Measurements from ENCODE around the gene MYOG.

The MYOG gene

DNA sequence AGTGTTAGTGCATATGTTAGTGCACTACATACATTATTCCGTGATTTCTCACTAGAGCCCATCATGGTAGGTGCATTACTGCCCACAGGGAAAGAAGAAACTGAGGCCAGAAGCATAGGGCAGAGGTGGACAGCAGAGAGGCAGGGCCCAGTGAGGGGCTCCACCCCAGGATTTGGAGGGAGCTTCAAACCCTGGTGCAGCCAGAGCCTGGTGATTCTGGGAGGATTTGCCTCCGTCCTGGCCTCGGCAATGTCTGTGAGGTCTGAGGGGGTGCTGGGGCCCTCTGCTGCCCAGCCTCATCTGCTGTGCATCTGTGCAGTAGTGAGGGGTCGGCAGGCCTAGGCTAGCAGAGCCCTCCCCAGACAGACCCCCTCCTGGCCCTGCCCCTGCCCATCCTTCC lies 36.7 kb downstream of the MYOG start:
- TF ChIP-seq, protein P1, sequence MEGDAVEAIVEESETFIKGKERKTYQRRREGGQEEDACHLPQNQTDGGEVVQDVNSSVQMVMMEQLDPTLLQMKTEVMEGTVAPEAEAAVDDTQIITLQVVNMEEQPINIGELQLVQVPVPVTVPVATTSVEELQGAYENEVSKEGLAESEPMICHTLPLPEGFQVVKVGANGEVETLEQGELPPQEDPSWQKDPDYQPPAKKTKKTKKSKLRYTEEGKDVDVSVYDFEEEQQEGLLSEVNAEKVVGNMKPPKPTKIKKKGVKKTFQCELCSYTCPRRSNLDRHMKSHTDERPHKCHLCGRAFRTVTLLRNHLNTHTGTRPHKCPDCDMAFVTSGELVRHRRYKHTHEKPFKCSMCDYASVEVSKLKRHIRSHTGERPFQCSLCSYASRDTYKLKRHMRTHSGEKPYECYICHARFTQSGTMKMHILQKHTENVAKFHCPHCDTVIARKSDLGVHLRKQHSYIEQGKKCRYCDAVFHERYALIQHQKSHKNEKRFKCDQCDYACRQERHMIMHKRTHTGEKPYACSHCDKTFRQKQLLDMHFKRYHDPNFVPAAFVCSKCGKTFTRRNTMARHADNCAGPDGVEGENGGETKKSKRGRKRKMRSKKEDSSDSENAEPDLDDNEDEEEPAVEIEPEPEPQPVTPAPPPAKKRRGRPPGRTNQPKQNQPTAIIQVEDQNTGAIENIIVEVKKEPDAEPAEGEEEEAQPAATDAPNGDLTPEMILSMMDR (IDR thresholded peaks at IDR 0.05; ENCODE audit: low read depth, low read length) = no peak
- no peak overlapping the region for H3K4me3 ChIP-seq (ENCODE audit: low read depth, low read length)

DNA sequence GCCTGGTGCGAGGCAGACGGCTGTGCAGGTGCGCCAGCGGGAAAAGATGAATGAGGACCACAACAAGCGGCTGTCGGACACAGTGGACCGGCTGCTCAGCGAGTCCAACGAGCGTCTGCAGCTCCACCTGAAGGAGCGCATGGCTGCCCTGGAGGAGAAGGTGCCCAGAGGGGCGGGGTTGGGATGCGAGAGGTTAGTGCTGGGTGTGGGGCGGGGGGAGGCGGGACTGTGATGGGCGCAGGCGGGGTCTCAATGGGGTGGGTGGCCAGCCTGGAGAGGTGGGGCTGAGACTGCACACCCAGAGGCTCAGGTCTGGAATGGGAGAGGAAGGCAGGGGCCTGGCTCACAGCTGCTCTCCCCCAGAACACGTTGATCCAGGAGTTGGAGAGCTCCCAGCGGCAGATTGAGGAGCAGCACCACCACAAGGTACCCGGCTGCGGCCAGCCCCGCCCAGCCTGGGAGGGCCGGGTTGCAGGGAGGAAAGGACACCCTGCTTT lies 37.2 kb downstream of the MYOG start:
- TF ChIP-seq, protein P1 (IDR thresholded peaks at IDR 0.05; ENCODE audit: low read depth, low read length) = no peak
- no peak overlapping the region for H3K4me3 ChIP-seq (ENCODE audit: low read depth, low read length)

DNA sequence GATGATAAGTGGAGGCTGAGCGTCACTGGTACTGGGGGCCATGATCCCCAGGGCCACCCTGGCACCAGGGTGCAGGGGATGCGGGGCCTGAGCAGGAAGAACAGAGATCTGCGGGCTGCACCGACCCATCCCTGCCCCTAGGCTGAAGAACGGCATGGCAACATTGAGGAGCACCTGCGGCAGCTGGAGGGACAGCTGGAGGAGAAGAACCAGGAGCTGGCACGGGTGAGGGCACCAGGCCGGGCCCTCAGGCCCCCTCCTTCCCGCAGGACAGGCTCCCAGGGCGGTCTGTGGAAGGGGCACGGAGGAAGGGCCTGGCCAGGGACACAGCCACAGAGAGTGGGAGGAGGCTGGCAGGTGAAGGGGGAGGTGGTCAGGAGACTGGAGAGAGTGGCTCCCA lies 37.7 kb downstream of the MYOG start:
- H3K4me3 ChIP-seq (ENCODE audit: low read depth, low read length) = no peak overlapping the region
- TF ChIP-seq, protein P1 (IDR thresholded peaks at IDR 0.05; ENCODE audit: low read depth, low read length) = no peak

- TF ChIP-seq, protein P1 (IDR thresholded peaks at IDR 0.05; ENCODE audit: low read depth, low read length) = no peak
- H3K4me3 ChIP-seq (ENCODE audit: low read depth, low read length) = 0 out of 2 replicates have a peak overlapping the region, but pooled peaks have one; percentile 16
These were observed 38.7 kb downstream of the MYOG start for GRCh38 chr1:203046984-203047630.

DNA sequence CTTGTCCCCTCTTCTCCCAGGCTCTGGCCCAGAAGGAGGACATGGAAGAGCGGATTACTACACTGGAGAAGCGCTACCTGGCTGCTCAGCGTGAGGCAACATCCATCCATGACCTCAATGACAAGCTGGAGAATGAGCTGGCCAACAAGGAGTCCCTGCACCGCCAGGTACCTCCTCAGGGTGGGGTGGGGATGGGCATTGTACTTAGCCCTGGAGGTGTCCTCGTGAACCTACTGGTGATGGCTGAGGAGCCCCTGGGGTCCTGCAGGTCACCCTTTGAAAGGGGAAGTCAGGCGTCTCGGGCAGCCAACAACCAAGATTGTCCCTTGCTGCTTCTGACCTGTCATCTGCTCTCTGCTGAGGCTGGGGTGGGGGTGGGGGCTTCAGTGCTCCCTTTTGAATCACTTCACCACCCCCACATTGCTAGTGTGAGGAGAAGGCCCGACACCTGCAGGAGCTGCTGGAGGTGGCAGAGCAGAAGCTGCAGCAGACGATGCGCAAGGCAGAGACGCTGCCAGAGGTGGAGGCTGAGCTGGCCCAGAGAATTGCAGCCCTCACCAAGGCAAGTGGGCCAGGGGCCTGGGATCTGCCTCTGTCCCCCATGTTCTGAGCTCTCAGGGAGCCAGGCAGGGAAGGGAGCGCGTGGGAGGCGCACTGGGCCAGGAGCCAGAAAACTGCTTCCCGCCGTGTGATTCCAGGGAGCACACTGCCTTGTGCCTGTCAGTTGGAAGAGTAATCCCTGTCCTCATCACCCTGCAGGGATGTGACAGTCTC lies 39.8 kb downstream of the MYOG start:
- TF ChIP-seq, protein P1 (IDR thresholded peaks at IDR 0.05; ENCODE audit: low read depth, low read length) = no peak

DNA sequence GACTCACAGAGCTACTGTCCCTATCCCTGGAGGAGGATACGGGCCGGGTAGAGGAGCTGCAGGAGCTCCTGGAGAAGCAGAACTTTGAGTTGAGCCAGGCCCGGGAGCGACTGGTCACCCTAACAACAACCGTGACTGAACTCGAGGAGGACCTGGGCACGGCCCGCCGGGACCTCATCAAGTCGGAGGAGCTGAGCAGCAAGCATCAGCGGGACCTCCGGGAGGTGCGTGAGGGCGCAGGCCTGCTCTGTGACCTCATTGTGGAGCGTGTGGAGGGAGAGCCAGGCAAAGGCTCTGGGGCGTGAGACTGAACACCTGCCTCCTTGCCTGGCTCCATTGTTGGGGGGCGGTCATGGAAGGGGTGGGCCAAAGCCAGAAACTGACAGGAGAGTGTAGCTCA lies 40.5 kb downstream of the MYOG start:
- TF ChIP-seq, protein P1 (IDR thresholded peaks at IDR 0.05; ENCODE audit: low read depth, low read length) = no peak
- no peak overlapping the region for H3K4me3 ChIP-seq (ENCODE audit: low read depth, low read length)

More for the DNA sequence above, 39.8 kb downstream of the MYOG start:
- H3K4me3 ChIP-seq (ENCODE audit: low read depth, low read length) = no peak overlapping the region
